ENCODE data around the gene ACOT13. TPM values are rescaled to one million over a fixed set of nuclear protein-coding genes. Genes with fewer than 3 reads are reported as not detected.
"Not testable (repeated sequence)": the region's sequence is repeated elsewhere in the genome, so short reads cannot be mapped to it uniquely, and the experiment has no call there.

The ACOT13 gene
- total and polyA plus RNA-seq, 2 donors (not counting 1 experiment from before 2014, with no cell fraction given) = 3.6 to 6.6 TPM

GRCh38 chr6:24640166-24640565 is 26.7 kb upstream of the ACOT13 start:
- no peak overlapping the region for H3K4me3 ChIP-seq (ENCODE audit: control extremely low read depth in 1 of 5, extremely low read depth in 1 of 5, insufficient read depth in 1 of 5, low read depth in 2 of 5, low read length in 4 of 5)
- Mint-ChIP-seq H3K27ac (no peak overlapping the region), H3K4me1 (peaks cover under 1% of the 10 kb centered on the region), H3K4me3 (no peak overlapping the region), H3K9me3 (ENCODE audit: insufficient read depth) (peaks cover 4% of the 10 kb centered on the region), H3K27me3 (peaks cover 6% of the 10 kb centered on the region)
- peaks cover 0 to 6% (median 2%) of the 10 kb centered on the region in 4 experiments for H3K27me3 ChIP-seq (replicated peaks in 1 of 4; ENCODE audit: control extremely low read depth in 1 of 4, control insufficient read depth in 3 of 4, insufficient read depth in 4 of 4, low read length in 3 of 4)
- H2AFZ ChIP-seq (ENCODE audit: insufficient read depth, low read depth, low read length, poor library complexity, severe bottlenecking) = no peak overlapping the region
- H3K4me1 ChIP-seq (ENCODE audit: control insufficient read depth in 2 of 2, insufficient read depth in 2 of 2, low read length in 2 of 2) = peaks cover 0 to under 1% of the 10 kb centered on the region in 2 donors
- no peak overlapping the region for H3K4me2 ChIP-seq (replicated peaks; ENCODE audit: low read depth, low read length, poor library complexity, severe bottlenecking)
- ATAC-seq (ENCODE audit: low read depth) (no peak), DNase-seq (no peak)
- no peak overlapping the region for H3K9ac ChIP-seq (ENCODE audit: low read length)
- H3K27ac ChIP-seq (ENCODE audit: low read length in 2 of 2) = no peak overlapping the region
- H3K9me3 ChIP-seq (ENCODE audit: control extremely low read depth in 1 of 3, control insufficient read depth in 2 of 3, insufficient read depth in 1 of 3, low read length in 2 of 3) = peaks cover 2 to 6% (median 3%) of the 10 kb centered on the region in 3 donors
- no peaks in the 10 kb centered on the region for H3K36me3 ChIP-seq (replicated peaks in 1 of 2; ENCODE audit: control extremely low read depth in 1 of 2, control insufficient read depth in 1 of 2, extremely low read depth in 1 of 2, insufficient read depth in 2 of 2, low read length in 1 of 2)
- intact Hi-C loops (cut with micrococcal nuclease) = loop anchor here (10.0 kb wide), 1 partner anchor 55 kb away; no protein-coding TSS in a partner anchor
- no CpG with 5 or more reads among the region's 1 CpG for WGBS (ENCODE audit: insufficient coverage)
- TF ChIP-seq EZH2 (IDR thresholded peaks at IDR 0.05; ENCODE audit: borderline replicate concordance, insufficient read depth, low read depth, low read length, poor library complexity, severe bottlenecking) = no peak
- no peak for TF ChIP-seq CTCF (IDR thresholded peaks at IDR 0.05)
- CTCF ChIA-PET = no interaction called here
- H3K79me2 ChIP-seq (ENCODE audit: control insufficient read depth, insufficient read depth, low read length) = no peaks in the 10 kb centered on the region
- H4K20me1 ChIP-seq (ENCODE audit: control insufficient read depth, insufficient read depth, low read length, poor library complexity, severe bottlenecking) = no peaks in the 10 kb centered on the region
- POLR2A ChIA-PET = no interaction called here

- H3K9me3 Mint-ChIP-seq (ENCODE audit: insufficient read depth); H3K27ac ChIP-seq (ENCODE audit: low read length in 2 of 2); DNase-seq; H3K4me2 ChIP-seq (replicated peaks; ENCODE audit: low read depth, low read length, poor library complexity, severe bottlenecking); H3K4me1 ChIP-seq (ENCODE audit: control insufficient read depth in 2 of 2, insufficient read depth in 2 of 2, low read length in 2 of 2); H2AFZ ChIP-seq (ENCODE audit: insufficient read depth, low read depth, low read length, poor library complexity, severe bottlenecking); POLR2A ChIA-PET; H3K9ac ChIP-seq (ENCODE audit: low read length); ATAC-seq (ENCODE audit: low read depth); H3K27me3 Mint-ChIP-seq; H3K36me3 ChIP-seq (replicated peaks in 1 of 2; ENCODE audit: control extremely low read depth in 1 of 2, control insufficient read depth in 1 of 2, extremely low read depth in 1 of 2, insufficient read depth in 2 of 2, low read length in 1 of 2); H3K27ac Mint-ChIP-seq; H3K27me3 ChIP-seq (replicated peaks in 1 of 4; ENCODE audit: control extremely low read depth in 1 of 4, control insufficient read depth in 3 of 4, insufficient read depth in 4 of 4, low read length in 3 of 4); H3K4me1 Mint-ChIP-seq; H3K79me2 ChIP-seq (ENCODE audit: control insufficient read depth, insufficient read depth, low read length); H3K4me3 ChIP-seq (ENCODE audit: control extremely low read depth in 1 of 5, extremely low read depth in 1 of 5, insufficient read depth in 1 of 5, low read depth in 2 of 5, low read length in 4 of 5); CTCF ChIA-PET; H3K9me3 ChIP-seq (ENCODE audit: control extremely low read depth in 1 of 3, control insufficient read depth in 2 of 3, insufficient read depth in 1 of 3, low read length in 2 of 3); H3K4me3 Mint-ChIP-seq; H4K20me1 ChIP-seq (ENCODE audit: control insufficient read depth, insufficient read depth, low read length, poor library complexity, severe bottlenecking): not testable (repeated sequence)
- 95% methylated on average over 5 of the region's 5 CpGs for WGBS (ENCODE audit: insufficient coverage)
- intact Hi-C loops (cut with micrococcal nuclease) = loop anchor here (10.0 kb wide), 1 partner anchor 54 kb away; no protein-coding TSS in a partner anchor
Measured at GRCh38 chr6:24640631-24641030, 26.2 kb upstream of the ACOT13 start.
